Measurements from ENCODE around the gene PLPP1.
"Not testable (repeated sequence)": the region's sequence is repeated elsewhere in the genome, so short reads cannot be mapped to it uniquely, and the experiment has no call there.

The PLPP1 gene

DNA sequence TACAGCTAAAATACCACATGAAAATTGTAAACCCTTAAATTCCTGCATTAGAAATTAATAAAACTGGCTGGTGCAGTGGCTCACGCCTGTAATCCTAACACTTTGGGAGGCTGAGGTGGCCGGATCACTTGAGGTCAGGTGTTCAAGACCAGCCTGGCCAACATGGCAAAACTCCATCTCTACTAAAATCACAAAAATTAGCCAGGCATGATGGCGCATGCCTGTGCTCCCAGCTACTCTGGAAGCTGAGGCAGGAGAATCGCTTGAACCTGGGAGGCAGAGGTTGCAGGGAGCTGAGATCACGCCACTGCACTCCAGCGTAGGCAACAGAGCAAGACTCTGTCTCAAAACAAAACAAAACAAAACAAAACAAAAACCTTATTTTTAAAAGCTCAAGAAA lies 29.1 kb downstream of the PLPP1 start:
- DNase-seq (ENCODE audit: low spot score), result not testable (repeated sequence)

DNA sequence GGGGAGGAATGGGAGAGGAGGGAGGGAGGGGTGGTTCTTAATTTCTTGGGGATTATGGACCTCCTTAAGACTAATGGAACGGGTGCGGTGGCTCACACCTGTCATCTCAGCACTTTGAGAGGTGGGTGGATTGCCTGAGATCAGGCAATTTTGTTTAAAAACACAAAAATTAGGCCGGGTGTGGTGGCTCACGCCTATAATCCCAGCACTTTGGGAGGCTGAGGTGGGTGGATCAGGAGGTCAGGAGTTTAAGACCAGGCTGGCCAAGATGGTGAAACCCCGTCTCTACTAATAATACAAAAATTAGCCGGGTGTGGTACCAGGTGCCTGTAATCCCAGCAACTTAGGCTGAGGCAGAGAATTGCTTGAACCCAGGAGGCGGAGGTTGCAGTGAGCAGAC lies 30.8 kb downstream of the PLPP1 start:
- not testable (repeated sequence) for DNase-seq (ENCODE audit: low spot score)

DNA sequence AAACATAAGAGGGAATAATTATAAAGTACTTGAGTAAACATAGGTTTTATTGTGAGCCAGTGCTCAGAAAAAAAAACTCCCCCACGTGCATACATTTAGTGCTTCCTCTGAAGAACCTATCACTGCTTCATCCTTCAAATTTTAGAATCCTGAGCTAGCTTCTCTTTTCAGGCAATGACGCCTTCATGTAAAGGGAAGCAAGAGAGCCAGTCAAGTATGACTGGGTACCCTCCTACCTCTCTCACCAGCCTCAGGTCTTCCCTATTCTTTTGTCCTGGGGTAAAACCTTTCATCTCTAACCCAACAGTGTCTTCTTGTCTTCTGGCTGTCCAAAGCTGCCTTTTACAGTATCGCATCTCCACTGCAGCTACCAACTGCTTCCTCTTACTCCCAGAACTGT lies 32.0 kb downstream of the PLPP1 start:
- no peak for DNase-seq (ENCODE audit: low spot score)

DNA sequence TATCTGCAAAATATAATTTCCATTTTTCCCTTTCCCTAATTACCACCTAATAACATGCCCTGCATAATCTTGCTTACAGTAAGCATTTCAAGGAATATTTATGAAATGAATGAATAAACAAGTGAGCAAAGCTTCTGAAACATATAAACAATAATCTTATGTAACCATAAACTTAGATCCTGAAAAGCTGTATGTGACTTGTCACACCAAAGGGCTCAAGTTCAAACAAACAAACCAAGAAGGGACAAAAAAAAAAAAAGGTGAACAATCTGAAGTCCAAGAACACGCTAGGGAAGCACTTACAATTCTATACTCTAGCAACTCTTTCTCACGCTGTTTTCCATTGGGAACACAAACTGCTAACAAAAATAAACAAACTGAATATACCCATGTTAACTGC lies 36.3 kb downstream of the PLPP1 start:
- no peak for DNase-seq (ENCODE audit: low spot score)

DNA sequence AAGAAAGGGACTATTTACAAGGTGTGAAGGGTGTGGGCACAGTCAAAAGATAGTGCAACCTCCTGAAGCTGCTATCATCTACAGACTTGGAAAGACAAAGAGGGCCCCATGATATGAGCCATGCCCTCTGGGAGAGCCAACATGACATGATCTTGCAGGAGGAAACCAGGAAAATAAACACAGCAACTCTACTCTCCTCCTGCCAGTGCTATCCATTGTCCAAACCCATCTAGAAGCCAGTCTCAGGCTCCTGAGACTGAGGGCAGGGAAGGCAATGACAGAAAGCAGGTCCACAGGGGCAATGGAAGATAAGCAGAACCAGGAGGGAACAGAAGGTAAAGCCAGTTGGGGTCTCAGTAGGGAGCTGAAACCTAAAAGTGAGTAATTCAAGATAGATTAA lies 37.1 kb downstream of the PLPP1 start:
- DNase-seq (ENCODE audit: low spot score), result no peak

- DNase-seq (ENCODE audit: low spot score), result no peak
Measured at GRCh38 chr5:55495216-55495615, 39.5 kb downstream of the PLPP1 start.

- no peak for DNase-seq (ENCODE audit: low spot score)
Measured at GRCh38 chr5:55492449-55492848, 42.3 kb downstream of the PLPP1 start.

DNA sequence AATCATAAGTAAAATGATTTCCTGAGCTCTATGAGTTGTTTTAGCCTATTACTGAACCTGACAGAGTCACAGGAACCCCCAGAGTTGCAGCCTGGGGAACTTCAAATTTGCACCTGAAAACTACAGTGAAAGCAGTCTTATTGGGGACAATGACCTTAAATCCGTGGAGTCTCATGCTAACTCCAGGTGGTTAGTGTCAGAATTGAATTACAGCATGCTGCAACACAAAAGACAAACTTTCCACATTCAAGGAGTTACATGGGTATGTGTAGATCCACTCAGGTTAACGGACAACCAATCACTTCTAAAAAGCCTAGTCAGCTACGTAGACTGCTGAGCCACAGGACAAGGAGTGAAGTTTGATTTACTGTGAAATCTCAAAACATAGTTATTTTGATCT lies 49.7 kb downstream of the PLPP1 start:
- peak; percentile 28 for DNase-seq (ENCODE audit: low spot score)

DNA sequence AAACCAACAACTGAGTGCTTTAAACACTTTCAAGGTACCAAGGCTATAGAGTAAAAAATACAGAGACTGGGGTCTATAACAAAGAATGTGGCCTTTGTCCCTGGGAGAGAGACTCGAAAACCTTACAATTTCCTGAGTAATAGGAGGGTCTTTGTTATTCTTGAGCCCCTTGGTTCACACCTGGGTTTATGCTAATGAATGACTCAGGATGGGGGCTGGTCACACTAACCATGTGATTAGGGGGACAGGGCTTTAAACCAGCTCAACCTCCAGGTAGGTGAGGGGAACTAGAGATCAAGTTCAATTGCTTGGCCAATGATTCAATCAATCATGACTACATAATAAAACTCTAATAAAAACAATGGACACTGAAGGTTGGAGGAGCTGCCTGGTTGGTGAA lies 50.2 kb downstream of the PLPP1 start:
- peak; percentile 66 for DNase-seq (ENCODE audit: low spot score)

GRCh38 chr5:55483885-55484284 lies 50.9 kb downstream of the PLPP1 start:
- no peak for DNase-seq (ENCODE audit: low spot score)

DNA sequence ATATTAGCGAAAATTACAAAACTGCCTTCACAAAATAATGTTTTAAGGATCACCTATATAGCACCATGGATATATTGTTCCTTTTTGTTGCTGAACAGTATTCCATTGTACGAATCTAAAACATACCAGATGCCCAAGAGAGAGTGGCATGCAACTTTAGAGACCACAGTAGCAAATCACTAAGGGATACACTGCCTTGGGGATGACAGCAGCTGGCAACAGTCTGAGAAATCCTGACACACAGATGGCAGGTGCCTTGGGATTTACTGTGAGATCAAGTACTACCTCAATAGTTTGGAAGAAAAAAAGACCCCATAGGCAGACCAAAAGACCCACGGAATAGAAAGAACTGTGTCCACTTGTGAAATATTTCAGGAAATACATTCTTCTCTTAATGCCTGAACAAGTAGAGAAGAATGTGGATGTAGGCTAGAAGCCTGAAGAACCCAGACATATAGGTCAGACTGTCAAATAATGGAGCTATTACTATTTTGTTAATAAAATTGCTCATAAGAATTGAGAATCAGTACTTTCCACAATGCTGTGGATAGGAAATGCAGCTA lies 53.4 kb downstream of the PLPP1 start:
- DNase-seq (ENCODE audit: low spot score), result no peak

DNA sequence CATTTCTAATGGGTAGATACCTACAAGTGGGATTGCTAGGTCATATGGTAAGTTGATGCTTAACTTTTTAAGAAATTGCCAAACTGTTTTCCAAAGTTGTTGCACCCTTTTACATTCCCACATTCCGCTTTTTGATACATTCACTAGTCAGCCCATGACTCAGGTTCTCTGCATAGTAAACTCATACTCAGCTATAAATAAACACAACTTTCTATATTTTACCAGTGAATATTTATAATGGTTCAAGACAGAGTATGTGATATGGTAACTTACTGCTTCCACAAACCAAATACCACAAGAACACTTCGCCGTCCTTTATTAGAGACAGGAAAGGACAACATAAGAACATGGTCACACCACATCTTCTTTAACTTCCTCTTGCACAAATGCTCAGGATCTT lies 54.0 kb downstream of the PLPP1 start:
- DNase-seq (ENCODE audit: low spot score), result no peak

DNA sequence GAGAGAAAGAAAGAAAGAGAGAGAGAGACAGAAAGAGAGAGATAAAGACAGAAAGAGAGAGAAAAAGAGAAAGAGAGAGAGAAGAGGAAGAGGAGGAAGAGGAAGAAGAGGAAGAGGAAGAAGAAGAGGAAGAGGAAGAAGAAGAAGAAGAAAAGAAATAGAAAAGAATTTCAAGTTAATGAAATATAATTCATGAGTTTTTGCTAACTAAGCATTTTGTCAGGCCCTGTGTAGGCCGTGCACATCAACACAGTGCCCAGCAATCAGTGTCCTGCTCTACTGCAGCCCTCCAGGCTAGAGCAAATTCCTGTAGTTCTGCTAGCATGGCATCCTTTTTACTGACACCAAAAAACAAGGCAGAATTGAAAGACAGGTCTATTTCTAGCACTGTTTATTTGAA lies 62.1 kb downstream of the PLPP1 start:
- no peak for DNase-seq (ENCODE audit: low spot score)

GRCh38 chr5:55471468-55471867 lies 63.3 kb downstream of the PLPP1 start:
- no peak for DNase-seq (ENCODE audit: low spot score)

DNA sequence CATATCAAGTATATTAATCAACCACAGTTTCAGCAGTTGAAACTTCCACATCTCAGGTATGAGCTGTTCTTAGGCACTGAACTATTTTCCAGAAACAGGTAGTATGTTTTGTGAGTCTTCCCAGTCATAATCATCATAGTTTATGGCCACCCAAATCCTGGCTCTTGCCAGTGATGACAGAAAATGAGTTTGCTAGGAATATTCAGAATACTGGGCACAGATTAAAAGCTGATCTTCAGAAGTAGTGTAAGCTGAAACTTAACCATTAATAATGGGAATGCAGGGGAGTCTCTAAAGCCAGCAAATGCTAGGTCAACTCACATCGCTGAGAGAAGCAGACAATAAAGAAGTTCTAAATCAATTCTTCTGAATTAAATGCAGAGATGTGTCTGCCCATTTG lies 64.5 kb downstream of the PLPP1 start:
- no peak for DNase-seq (ENCODE audit: low spot score)

GRCh38 chr5:55469839-55470238 lies 64.9 kb downstream of the PLPP1 start:
- DNase-seq (ENCODE audit: low spot score), result no peak

DNA sequence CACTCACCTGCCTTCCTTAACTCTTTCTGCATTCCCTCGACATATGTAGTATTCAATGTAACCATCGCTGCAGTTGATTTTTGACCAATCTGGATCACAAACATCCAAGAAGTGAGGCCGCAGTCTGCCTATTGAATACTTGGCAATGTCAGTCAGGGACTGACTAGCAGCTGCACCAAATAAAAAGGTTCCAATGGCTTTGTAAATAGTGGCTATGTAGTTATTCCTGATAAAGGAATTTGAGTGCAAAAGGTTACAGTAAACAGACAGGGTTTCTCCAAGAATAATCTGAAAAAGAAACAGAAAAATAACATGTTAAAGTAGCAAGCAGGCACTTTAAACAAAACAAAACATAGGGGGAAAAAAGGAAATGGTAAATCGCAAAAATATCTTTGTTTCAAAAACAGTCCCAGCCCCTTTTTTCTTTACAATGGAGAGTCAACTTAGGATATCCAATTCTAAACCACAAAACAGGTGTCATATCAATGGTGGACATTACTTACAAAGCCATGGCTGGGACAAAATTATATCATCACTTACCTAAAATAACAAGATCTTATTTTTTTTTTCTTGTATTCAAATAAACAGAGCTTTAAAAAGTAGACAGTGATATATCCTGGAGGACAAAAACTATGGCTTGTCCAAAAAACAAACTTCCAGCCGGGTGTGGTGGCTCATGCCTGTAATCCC lies 66.8 kb downstream of the PLPP1 start:
- no peak for DNase-seq (ENCODE audit: low spot score)

DNA sequence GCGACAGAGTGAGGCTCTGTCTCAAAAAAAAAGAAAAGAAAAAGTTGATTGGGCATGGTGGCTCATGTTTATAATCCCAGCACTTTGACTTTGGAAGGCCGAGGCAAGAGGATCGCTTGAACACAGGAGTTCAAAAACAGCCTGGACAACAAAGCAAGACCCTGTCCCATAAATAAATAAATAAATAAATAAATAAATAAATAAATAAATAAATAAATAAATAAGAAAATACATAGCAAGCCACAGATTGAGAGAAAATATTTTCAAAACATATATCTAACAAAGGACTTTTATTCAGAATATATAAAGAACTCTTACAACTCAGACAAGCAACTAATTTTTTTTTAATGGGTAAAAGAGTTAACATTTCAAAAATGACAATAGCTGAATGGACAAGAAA lies 71.2 kb downstream of the PLPP1 start:
- DNase-seq (ENCODE audit: low spot score), result no peak

DNA sequence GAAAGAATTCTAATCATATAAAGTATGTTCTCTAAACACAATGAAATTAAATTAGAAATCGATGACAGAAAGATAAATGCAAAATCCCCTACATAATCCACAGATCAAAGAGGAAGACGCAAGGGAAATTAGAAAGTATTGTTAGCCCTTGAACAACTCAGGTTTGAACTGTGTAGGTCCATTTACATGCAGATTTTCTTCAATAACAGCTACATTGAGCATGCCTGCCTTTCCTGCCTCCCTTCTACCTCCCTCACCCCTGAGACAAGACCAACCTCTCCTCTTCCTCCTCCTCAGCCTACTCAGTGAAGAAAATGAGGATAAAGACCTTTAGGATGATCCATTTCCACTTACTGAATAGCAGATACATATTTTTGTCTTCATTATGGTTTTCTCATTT lies 75.2 kb downstream of the PLPP1 start:
- no peak for DNase-seq (ENCODE audit: low spot score)

GRCh38 chr5:55456216-55456895 lies 78.4 kb downstream of the PLPP1 start:
- no peak for DNase-seq (ENCODE audit: low spot score)

DNA sequence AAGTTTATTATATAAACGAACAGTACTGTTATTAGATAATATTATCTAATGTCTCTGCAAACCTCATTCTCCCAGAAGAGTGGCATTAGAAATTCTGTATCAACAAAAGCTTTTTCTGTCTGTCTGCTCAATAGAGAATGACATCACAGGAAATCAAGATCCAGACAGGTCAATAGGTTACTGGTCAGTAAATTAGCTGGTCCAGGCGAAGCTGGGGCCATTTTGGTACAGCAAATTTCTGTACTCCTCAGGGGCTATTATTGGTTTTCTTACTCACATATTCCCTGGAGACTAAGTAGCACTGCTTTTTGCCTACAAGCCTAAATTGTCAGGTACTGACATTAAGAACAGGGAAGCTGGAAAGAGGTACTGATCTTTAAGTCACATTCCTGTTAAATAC lies 80.5 kb downstream of the PLPP1 start:
- no peak for DNase-seq (ENCODE audit: low spot score)

DNA sequence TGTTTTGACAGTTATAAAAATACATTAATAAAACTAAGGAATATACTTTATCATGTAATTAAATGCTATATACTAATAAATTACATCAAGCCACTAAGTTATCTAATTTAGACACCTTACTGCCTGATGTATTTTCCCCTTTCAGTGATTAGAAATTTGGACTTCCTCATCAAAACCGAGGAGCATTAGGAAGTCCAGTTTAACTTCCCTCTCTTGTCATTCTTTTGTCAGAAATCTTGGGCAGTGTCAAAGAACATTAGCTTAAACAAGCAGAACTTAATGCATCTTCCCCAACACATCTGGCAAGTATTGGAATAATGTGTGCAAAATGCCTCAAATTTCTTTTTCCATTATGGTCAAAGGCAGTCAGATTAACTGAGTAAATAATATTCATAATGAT lies 81.6 kb downstream of the PLPP1 start:
- no peak for DNase-seq (ENCODE audit: low spot score)

GRCh38 chr5:55451976-55452375 lies 82.8 kb downstream of the PLPP1 start:
- no peak for DNase-seq (ENCODE audit: low spot score)
